H9 (cell line): ENCODE measurements around the gene ZNF12. TPM values are rescaled to one million over a fixed set of nuclear protein-coding genes. Genes with fewer than 3 reads are reported as not detected.

ENCODE experiments used
- DNase-seq: peaks from one replicate; pipeline ENCODE4 v3.0.0-alpha.2; 2017
- H2AFZ ChIP-seq: one replicate; pipeline ENCODE4 v1.6.1; 2013; ENCODE audit warnings: mild to moderate bottlenecking, low read length, control low read depth, moderate library complexity
- H2AK5ac ChIP-seq: 2 replicates; pipeline ENCODE4 v1.6.1; 2013; ENCODE audit warnings: low read length, control low read depth, mixed read lengths; ENCODE audit not compliant: insufficient read length
- H2BK120ac ChIP-seq: one replicate; pipeline ENCODE4 v1.6.1; 2013; ENCODE audit warnings: low read depth, mild to moderate bottlenecking, low read length, control low read depth, inconsistent platforms; ENCODE audit not compliant: poor library complexity, severe bottlenecking
- H2BK12ac ChIP-seq: 2 replicates; pipeline ENCODE4 v1.6.1; 2013; ENCODE audit warnings: low read length, control low read depth, mixed read lengths, low read depth; ENCODE audit not compliant: insufficient read length
- H2BK15ac ChIP-seq: 2 replicates; pipeline ENCODE4 v1.6.1; 2013; ENCODE audit warnings: low read depth, low read length, control low read depth
- H2BK20ac ChIP-seq: one replicate; pipeline ENCODE4 v1.6.1; 2013; ENCODE audit warnings: low read depth, mild to moderate bottlenecking, low read length, control low read depth, inconsistent platforms; ENCODE audit not compliant: poor library complexity, severe bottlenecking
- H2BK5ac ChIP-seq: 2 replicates; pipeline ENCODE4 v1.6.1; 2013; ENCODE audit warnings: low read length, control low read depth, mixed read lengths; ENCODE audit not compliant: insufficient read length
- H3K14ac ChIP-seq: 2 replicates; pipeline ENCODE4 v1.6.1; 2013; ENCODE audit warnings: low read length, control low read depth; ENCODE audit not compliant: insufficient read depth
- H3K18ac ChIP-seq: 2 replicates; pipeline ENCODE4 v1.6.1; 2013; ENCODE audit warnings: low read depth, mild to moderate bottlenecking, mixed read lengths, low read length, control low read depth; ENCODE audit not compliant: insufficient read length
- H3K23ac ChIP-seq: 2 replicates; pipeline ENCODE4 v1.6.1; 2013; ENCODE audit warnings: low read length, control low read depth, mixed read lengths, low read depth; ENCODE audit not compliant: insufficient read length
- H3K23me2 ChIP-seq: 2 replicates; pipeline ENCODE4 v1.6.1; 2013; ENCODE audit warnings: low read depth, mild to moderate bottlenecking, mixed read lengths, low read length, control low read depth; ENCODE audit not compliant: insufficient read length, poor library complexity, severe bottlenecking
- H3K27ac ChIP-seq: 2 replicates; pipeline ENCODE4 v1.5.1; 2013; ENCODE audit warnings: low read length, control low read depth, mixed read lengths, low read depth; ENCODE audit not compliant: insufficient read length
- H3K27me3 ChIP-seq: 2 replicates; pipeline ENCODE4 v1.6.1; 2013; ENCODE audit warnings: low read length, control low read depth, inconsistent platforms; ENCODE audit not compliant: insufficient read depth
- H3K4ac ChIP-seq: 2 replicates; pipeline ENCODE4 v1.6.1; 2013; ENCODE audit warnings: low read depth, mild to moderate bottlenecking, control low read depth, inconsistent platforms, low read length, moderate library complexity
- H3K4me1 ChIP-seq: 2 replicates; pipeline ENCODE4 v1.6.1; 2013; ENCODE audit warnings: low read length, control low read depth, inconsistent platforms; ENCODE audit not compliant: insufficient read depth
- H3K4me2 ChIP-seq: 2 replicates; pipeline ENCODE4 v1.6.1; 2013; ENCODE audit warnings: low read length, control low read depth, mixed read lengths; ENCODE audit not compliant: insufficient read length, insufficient read depth
- H3K56ac ChIP-seq: 2 replicates; pipeline ENCODE4 v1.6.1; 2013; ENCODE audit warnings: low read depth, mild to moderate bottlenecking, mixed read lengths, low read length, control low read depth; ENCODE audit not compliant: insufficient read length
- H3K79me1 ChIP-seq: 2 replicates; pipeline ENCODE4 v1.6.1; 2013; ENCODE audit warnings: low read depth, mild to moderate bottlenecking, moderate library complexity, low read length, control low read depth, inconsistent platforms; ENCODE audit not compliant: insufficient read depth, poor library complexity, severe bottlenecking
- H3K79me2 ChIP-seq: 2 replicates; pipeline ENCODE4 v1.6.1; 2013; ENCODE audit warnings: low read length, control low read depth, inconsistent platforms; ENCODE audit not compliant: insufficient read depth
- H3K9ac ChIP-seq: 2 replicates; pipeline ENCODE4 v1.6.1; 2013; ENCODE audit warnings: low read length, control low read depth, mixed read lengths; ENCODE audit not compliant: insufficient read length; ENCODE audit errors: extremely low read depth
- H3K9me3 ChIP-seq: one replicate; pipeline ENCODE4 v1.6.1; 2013; ENCODE audit warnings: low read depth, low read length, inconsistent platforms; ENCODE audit not compliant: control insufficient read depth
- H3T11ph ChIP-seq: one replicate; pipeline ENCODE4 v1.6.1; 2013; ENCODE audit warnings: mild to moderate bottlenecking, low read length, control low read depth, inconsistent platforms
- H4K20me1 ChIP-seq: one replicate; pipeline ENCODE4 v1.6.1; 2013; ENCODE audit not compliant: control insufficient read depth, insufficient read length, insufficient read depth
- H4K5ac ChIP-seq: 2 replicates; pipeline ENCODE4 v1.6.1; 2013; ENCODE audit warnings: low read depth, mild to moderate bottlenecking, mixed read lengths, low read length, control low read depth; ENCODE audit not compliant: insufficient read length
- H4K8ac ChIP-seq: replicated peaks from 2 replicates; pipeline ENCODE4 v1.6.1; 2013; ENCODE audit warnings: low read length, control low read depth, mixed read lengths, low read depth; ENCODE audit not compliant: insufficient read length
- H4K91ac ChIP-seq: 2 replicates; pipeline ENCODE4 v1.6.1; 2013; ENCODE audit warnings: low read depth, mild to moderate bottlenecking, moderate library complexity, mixed read lengths, low read length, control low read depth; ENCODE audit not compliant: insufficient read length
- H3K27ac Mint-ChIP-seq, 3 experiments: 2 replicates in 2 of 3; 3 replicates in 1 of 3; pipeline ENCODE4 v1.8.0; 2020 to 2021; ENCODE audit warnings: mixed read lengths in 3 of 3, mild to moderate bottlenecking in 1 of 3, moderate library complexity in 1 of 3
- H3K27me3 Mint-ChIP-seq: 2 replicates; pipeline ENCODE4 v1.8.0; 2021; ENCODE audit warnings: low read depth, mild to moderate bottlenecking, moderate library complexity, mixed read lengths
- H3K36me3 Mint-ChIP-seq, 3 experiments: 2 replicates in 2 of 3; 3 replicates in 1 of 3; pipeline ENCODE4 v1.8.0; 2020 to 2021; ENCODE audit warnings: low read depth in 3 of 3, mixed read lengths in 3 of 3; ENCODE audit not compliant: insufficient read depth in 1 of 3
- H3K4me1 Mint-ChIP-seq, 2 experiments: 2 replicates each; pipeline ENCODE4 v1.8.0; 2020; ENCODE audit warnings: mixed read lengths in 2 of 2
- H3K4me3 Mint-ChIP-seq, 2 experiments: 2 replicates in 1 of 2; 3 replicates in 1 of 2; pipeline ENCODE4 v1.8.0; 2020 to 2021; ENCODE audit warnings: mild to moderate bottlenecking in 2 of 2, mixed read lengths in 2 of 2, moderate library complexity in 1 of 2
- H3K9me3 Mint-ChIP-seq, 2 experiments: 2 replicates in 1 of 2; 3 replicates in 1 of 2; pipeline ENCODE4 v1.8.0; 2020; ENCODE audit warnings: mild to moderate bottlenecking in 2 of 2, mixed read lengths in 2 of 2, moderate library complexity in 1 of 2
- WGBS: extraction: QIAGEN DNeasy Blood & Tissue Kit; methylation state at CpG from one replicate; pipeline ENCODE4 v1.1.7; 2013; ENCODE audit warnings: missing lambda C conversion rate, low lambda C conversion rate, mixed read lengths; ENCODE audit not compliant: insufficient read length; ENCODE audit errors: extremely low coverage; 5-methylcytosine and 5-hydroxymethylcytosine counted together
- total RNA-seq: library from RNA; stranded (reverse); gene quantifications from 2 replicates; pipeline ENCODE4 v1.2.1, GENCODE V29; 2021
- TF ChIP-seq, protein P1 (sequence below): fragments of 200-600 bp; sonication (generic); conservative IDR thresholded peaks from 3 replicates; pipeline ENCODE4 v1.8.0; 2021; ENCODE audit warnings: antibody characterized with exemption, mild to moderate bottlenecking

The ZNF12 gene
- total RNA-seq, 1 experiment from 2014 or later, result 19.1 TPM

DNA sequence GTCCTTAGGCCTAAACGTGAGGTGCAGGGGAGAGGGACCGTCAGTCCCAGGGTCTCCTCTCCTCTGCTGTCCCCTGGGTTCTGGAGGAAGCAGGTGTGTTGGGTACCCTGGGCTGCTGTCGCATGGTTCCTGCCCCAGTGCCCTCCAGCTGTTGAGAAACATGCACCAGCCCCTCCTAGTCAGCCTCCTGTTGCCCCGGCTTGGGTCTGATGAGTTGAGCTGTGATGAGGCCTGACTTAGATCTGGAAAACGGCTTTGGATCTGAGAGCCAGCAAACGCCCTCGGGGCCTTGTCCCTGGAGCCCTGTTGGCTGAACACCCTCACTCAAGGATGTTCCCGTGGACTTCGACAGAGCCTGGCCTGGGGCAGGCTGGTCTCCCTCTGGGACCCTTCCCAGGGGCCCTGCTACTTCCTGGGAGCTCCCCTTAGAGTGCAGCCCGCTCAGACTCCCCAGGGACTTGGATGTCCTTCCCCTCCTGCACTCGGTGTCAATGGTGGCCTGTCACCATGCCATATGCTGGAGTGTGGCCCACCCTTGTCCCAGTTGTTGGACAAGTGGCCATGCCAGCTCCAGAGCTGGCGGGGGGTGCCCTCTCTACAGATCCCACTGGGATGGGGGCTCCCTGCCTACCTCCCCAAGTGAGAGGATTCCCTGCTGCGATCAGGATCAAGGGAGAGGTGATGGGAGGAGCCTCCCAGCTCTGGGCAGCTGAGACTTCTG, 57.3 kb downstream of the ZNF12 start:
- H3K4me1 Mint-ChIP-seq, result no peaks in the 10 kb centered on the region
- H4K20me1 ChIP-seq, result no peaks in the 10 kb centered on the region
- H4K5ac ChIP-seq, result no peak overlapping the region
- H3K27me3 ChIP-seq, result no peaks in the 10 kb centered on the region
- H3K14ac ChIP-seq, result no peak overlapping the region
- H3K9me3 Mint-ChIP-seq, result peaks cover 0 to 4% of the 10 kb centered on the region in 2 experiments; a peak in 1 of 5 replicates
- no peak overlapping the region for H3K4me3 Mint-ChIP-seq
- no peaks in the 10 kb centered on the region for H3K23me2 ChIP-seq
- H2BK120ac ChIP-seq, result no peak overlapping the region
- no peak overlapping the region for H4K8ac ChIP-seq
- H2BK12ac ChIP-seq, result no peak overlapping the region
- H3T11ph ChIP-seq, result no peak overlapping the region
- DNase-seq, result no peak
- H3K4me1 ChIP-seq, result no peaks in the 10 kb centered on the region
- no peak overlapping the region for H2AFZ ChIP-seq
- H4K91ac ChIP-seq, result no peak overlapping the region
- no peak overlapping the region for H3K56ac ChIP-seq
- no peak overlapping the region for H3K18ac ChIP-seq
- no peak overlapping the region for H2BK5ac ChIP-seq
- 0 out of 7 replicates have a peak overlapping the region, but pooled peaks of 1 of the 3 experiments have one; percentile 57 for H3K27ac Mint-ChIP-seq
- no peak overlapping the region for H2BK15ac ChIP-seq
- H3K9me3 ChIP-seq, result no peaks in the 10 kb centered on the region
- no peak overlapping the region for H2BK20ac ChIP-seq
- peaks cover 9 to 25% (median 18%) of the 10 kb centered on the region in 3 experiments for H3K36me3 Mint-ChIP-seq
- no peak overlapping the region for H3K9ac ChIP-seq
- no peak overlapping the region for H3K4me2 ChIP-seq
- WGBS, result no CpG with 5 or more reads among the region's 13 CpGs
- no peak overlapping the region for H3K23ac ChIP-seq
- H3K27ac ChIP-seq, result no peak overlapping the region
- no peak overlapping the region for H3K4ac ChIP-seq
- H3K79me1 ChIP-seq, result no peaks in the 10 kb centered on the region
- no peaks in the 10 kb centered on the region for H3K79me2 ChIP-seq
- TF ChIP-seq, protein P1, sequence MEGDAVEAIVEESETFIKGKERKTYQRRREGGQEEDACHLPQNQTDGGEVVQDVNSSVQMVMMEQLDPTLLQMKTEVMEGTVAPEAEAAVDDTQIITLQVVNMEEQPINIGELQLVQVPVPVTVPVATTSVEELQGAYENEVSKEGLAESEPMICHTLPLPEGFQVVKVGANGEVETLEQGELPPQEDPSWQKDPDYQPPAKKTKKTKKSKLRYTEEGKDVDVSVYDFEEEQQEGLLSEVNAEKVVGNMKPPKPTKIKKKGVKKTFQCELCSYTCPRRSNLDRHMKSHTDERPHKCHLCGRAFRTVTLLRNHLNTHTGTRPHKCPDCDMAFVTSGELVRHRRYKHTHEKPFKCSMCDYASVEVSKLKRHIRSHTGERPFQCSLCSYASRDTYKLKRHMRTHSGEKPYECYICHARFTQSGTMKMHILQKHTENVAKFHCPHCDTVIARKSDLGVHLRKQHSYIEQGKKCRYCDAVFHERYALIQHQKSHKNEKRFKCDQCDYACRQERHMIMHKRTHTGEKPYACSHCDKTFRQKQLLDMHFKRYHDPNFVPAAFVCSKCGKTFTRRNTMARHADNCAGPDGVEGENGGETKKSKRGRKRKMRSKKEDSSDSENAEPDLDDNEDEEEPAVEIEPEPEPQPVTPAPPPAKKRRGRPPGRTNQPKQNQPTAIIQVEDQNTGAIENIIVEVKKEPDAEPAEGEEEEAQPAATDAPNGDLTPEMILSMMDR, result no peak
- H3K27me3 Mint-ChIP-seq, result no peaks in the 10 kb centered on the region
- no peak overlapping the region for H2AK5ac ChIP-seq
